ENCODE measurements around the gene SUV39H2.

DNA sequence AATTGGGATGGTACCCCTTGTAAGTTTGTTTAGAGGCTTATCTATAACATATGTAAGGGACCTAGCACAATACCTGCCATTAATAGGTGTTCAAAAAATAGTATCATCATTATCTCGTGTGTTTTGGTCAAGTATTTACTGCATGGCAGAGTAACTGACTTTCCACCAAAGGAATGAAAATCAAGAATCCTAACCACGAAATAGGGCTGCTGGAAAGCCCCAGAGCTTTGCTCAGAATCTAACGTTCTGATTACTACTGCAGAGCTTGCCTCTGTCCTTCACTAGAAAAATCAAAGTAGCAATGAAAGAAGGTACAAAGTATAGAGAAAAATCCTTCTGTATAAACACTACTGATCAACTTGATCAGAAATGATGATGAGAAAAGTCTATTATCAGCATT, 40.3 kb downstream of the SUV39H2 start:
- TF ChIP-seq, protein P1, sequence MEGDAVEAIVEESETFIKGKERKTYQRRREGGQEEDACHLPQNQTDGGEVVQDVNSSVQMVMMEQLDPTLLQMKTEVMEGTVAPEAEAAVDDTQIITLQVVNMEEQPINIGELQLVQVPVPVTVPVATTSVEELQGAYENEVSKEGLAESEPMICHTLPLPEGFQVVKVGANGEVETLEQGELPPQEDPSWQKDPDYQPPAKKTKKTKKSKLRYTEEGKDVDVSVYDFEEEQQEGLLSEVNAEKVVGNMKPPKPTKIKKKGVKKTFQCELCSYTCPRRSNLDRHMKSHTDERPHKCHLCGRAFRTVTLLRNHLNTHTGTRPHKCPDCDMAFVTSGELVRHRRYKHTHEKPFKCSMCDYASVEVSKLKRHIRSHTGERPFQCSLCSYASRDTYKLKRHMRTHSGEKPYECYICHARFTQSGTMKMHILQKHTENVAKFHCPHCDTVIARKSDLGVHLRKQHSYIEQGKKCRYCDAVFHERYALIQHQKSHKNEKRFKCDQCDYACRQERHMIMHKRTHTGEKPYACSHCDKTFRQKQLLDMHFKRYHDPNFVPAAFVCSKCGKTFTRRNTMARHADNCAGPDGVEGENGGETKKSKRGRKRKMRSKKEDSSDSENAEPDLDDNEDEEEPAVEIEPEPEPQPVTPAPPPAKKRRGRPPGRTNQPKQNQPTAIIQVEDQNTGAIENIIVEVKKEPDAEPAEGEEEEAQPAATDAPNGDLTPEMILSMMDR (IDR thresholded peaks at IDR 0.05) = no peak
- TF ChIP-seq POLR2AphosphoS5 (IDR thresholded peaks at IDR 0.05) = no peak
- TF ChIP-seq POLR2A (IDR thresholded peaks at IDR 0.05) = no peak

All from suprapubic skin (tissue), 4 donors.